Panc1 (cell line): Measurements from ENCODE around the gene WT1. TPM values are rescaled to one million over a fixed set of nuclear protein-coding genes. Genes with fewer than 3 reads are reported as not detected.

Experiments used
- ATAC-seq: fragments of 200-7000 bp; cut with Tn5 transposase; 2 replicates; pipeline ENCODE4 v1.9.1; 2020; ENCODE audit warnings: mild to moderate bottlenecking, moderate library complexity
- BruUV-seq: library from RNA; stranded (reverse); fragments of 400-500 nt; replicated peaks from 2 replicates; lab custom pipeline; 2021; lab: Mats Ljungman, UMichigan
- CTCF ChIA-PET: fragments of 300-600 bp; sonication (Branson Sonifier 250); formaldehyde crosslinking; loops from one replicate; lab custom pipeline; 2022; ENCODE audit warnings: antibody characterized with exemption; lab: Charles Lee
- POLR2A ChIA-PET: fragments of 300-600 bp; sonication (Branson Sonifier 250); formaldehyde crosslinking; loops from one replicate; lab custom pipeline; 2022; ENCODE audit warnings: antibody characterized with exemption; lab: Charles Lee
- DNase-seq: peaks from one replicate; pipeline ENCODE4 v3.0.0-alpha.2; 2010; ENCODE audit warnings: low read depth, low spot score
- H3K27ac ChIP-seq: 2 replicates; pipeline ENCODE4 v1.5.1; 2011; ENCODE audit warnings: mild to moderate bottlenecking, low read length, inconsistent platforms
- H3K27me3 ChIP-seq: fragments of 200-500 bp; sonication (Bioruptor generic); 2 replicates; pipeline ENCODE4 v1.6.0; 2014; ENCODE audit warnings: low read length, inconsistent platforms; ENCODE audit not compliant: control insufficient read depth, insufficient read depth
- H3K36me3 ChIP-seq: fragments of 200-500 bp; sonication (Bioruptor generic); 2 replicates; pipeline ENCODE4 v1.5.1; 2014; ENCODE audit warnings: inconsistent platforms, mild to moderate bottlenecking, low read length, moderate library complexity; ENCODE audit not compliant: control insufficient read depth, insufficient read depth
- H3K4me1 ChIP-seq: 2 replicates; pipeline ENCODE4 v1.5.1; 2011; ENCODE audit warnings: inconsistent platforms, mild to moderate bottlenecking, low read length, moderate library complexity; ENCODE audit not compliant: control insufficient read depth, insufficient read depth
- H3K4me3 ChIP-seq, 2 experiments: 2 replicates each; pipeline ENCODE4 v1.5.1; 2011 to 2012; ENCODE audit warnings: low read depth in 2 of 2, low read length in 2 of 2, mild to moderate bottlenecking in 2 of 2, inconsistent platforms in 1 of 2, moderate library complexity in 1 of 2
- H3K9me3 ChIP-seq: fragments of 200-500 bp; sonication (Bioruptor generic); 2 replicates; pipeline ENCODE4 v1.5.1; 2014; ENCODE audit warnings: low read depth, mild to moderate bottlenecking, inconsistent platforms, low read length, moderate library complexity; ENCODE audit not compliant: control insufficient read depth, insufficient read depth
- CTCF ChIP-seq: fragments of 450-650 bp; IDR thresholded peaks from 2 replicates; pipeline ENCODE4 v1.5.1; 2017; ENCODE audit warnings: mild to moderate bottlenecking
- POLR2AphosphoS5 ChIP-seq: IDR thresholded peaks from 2 replicates; pipeline ENCODE4 v1.6.1; 2012; ENCODE audit warnings: mild to moderate bottlenecking, low read depth, low read length, moderate library complexity
- SIN3A ChIP-seq: IDR thresholded peaks from 2 replicates; pipeline ENCODE4 v1.6.1; 2012; ENCODE audit warnings: low read depth, mild to moderate bottlenecking, low read length, moderate library complexity, borderline replicate concordance; ENCODE audit not compliant: insufficient read depth
- TCF7L2 ChIP-seq: IDR thresholded peaks from 2 replicates; pipeline ENCODE4 v1.6.1; 2011; ENCODE audit warnings: mild to moderate bottlenecking, low read depth, low read length, inconsistent platforms
- in situ Hi-C: cut with HindIII; loops from 2 replicates; pipeline ENCODE4 v1.10.0; 2016; ENCODE audit warnings: low sequenced_read_pairs, low pct_unique_long_range_greater_than_20kb
- intact Hi-C: fragments of 100-400 bp; cut with micrococcal nuclease; formaldehyde crosslinking; loops from one replicate; pipeline ENCODE4 v1.10.0; 2022; ENCODE audit not compliant: unreplicated experiment
- total RNA-seq: library from RNA; stranded (reverse); gene quantifications from one replicate; pipeline ENCODE4 v1.2.1, GENCODE V29; 2021; ENCODE audit not compliant: unreplicated experiment
- TF ChIP-seq, protein P1 (sequence below), 2 experiments: IDR thresholded peaks; 2 replicates each; pipeline ENCODE4 v1.6.1; 2011 to 2012; ENCODE audit warnings: low read depth in 2 of 2, control low read depth in 1 of 2, low read length in 1 of 2, mild to moderate bottlenecking in 1 of 2, moderate library complexity in 1 of 2; ENCODE audit not compliant: insufficient read depth in 1 of 2

WT1 gene
- total RNA-seq, 1 experiment from 2014 or later, result 15.9 TPM

DNA sequence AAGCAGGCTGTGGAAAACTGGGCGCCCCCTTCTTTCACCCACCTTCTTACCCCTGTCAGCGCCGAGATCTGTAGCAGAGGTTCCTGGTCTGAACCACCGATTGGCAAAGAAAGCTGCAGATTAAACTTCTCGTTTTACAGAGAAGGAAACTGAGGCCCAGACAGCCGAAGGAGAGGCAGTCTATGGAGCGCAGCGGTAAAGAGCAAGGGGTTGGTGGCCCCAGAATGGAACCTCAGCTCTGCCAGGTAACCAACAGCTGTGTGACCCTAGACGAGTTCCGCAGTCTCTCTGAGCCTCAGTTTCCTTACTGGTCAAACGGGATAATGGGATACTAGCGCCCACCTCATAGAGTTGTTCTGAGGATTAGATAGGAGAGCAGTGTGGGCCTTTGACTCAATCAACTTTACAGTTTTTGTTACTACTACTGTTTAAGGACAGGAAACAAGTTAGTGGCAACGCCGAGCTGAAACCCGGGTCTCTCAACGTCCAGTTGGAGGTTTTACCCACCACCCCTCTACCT lies 3.1 kb upstream of the WT1 start:
- POLR2A ChIA-PET, result no interaction called here
- CTCF ChIA-PET, result no interaction called here
- no peak for TF ChIP-seq SIN3A
- no peak for TF ChIP-seq POLR2AphosphoS5
- TF ChIP-seq, protein P1, sequence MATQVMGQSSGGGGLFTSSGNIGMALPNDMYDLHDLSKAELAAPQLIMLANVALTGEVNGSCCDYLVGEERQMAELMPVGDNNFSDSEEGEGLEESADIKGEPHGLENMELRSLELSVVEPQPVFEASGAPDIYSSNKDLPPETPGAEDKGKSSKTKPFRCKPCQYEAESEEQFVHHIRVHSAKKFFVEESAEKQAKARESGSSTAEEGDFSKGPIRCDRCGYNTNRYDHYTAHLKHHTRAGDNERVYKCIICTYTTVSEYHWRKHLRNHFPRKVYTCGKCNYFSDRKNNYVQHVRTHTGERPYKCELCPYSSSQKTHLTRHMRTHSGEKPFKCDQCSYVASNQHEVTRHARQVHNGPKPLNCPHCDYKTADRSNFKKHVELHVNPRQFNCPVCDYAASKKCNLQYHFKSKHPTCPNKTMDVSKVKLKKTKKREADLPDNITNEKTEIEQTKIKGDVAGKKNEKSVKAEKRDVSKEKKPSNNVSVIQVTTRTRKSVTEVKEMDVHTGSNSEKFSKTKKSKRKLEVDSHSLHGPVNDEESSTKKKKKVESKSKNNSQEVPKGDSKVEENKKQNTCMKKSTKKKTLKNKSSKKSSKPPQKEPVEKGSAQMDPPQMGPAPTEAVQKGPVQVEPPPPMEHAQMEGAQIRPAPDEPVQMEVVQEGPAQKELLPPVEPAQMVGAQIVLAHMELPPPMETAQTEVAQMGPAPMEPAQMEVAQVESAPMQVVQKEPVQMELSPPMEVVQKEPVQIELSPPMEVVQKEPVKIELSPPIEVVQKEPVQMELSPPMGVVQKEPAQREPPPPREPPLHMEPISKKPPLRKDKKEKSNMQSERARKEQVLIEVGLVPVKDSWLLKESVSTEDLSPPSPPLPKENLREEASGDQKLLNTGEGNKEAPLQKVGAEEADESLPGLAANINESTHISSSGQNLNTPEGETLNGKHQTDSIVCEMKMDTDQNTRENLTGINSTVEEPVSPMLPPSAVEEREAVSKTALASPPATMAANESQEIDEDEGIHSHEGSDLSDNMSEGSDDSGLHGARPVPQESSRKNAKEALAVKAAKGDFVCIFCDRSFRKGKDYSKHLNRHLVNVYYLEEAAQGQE (IDR thresholded peaks at IDR 0.05; ENCODE audit: insufficient read depth in 1 of 2, low read depth in 2 of 2, low read length in 1 of 2), result no peak
- TF ChIP-seq CTCF, result no peak
- no peak for TF ChIP-seq TCF7L2
- H3K4me1 ChIP-seq, result no peaks in the 10 kb centered on the region; the same call in 1 of the 2 replicates
- DNase-seq (no peak), ATAC-seq (no peak)
- no peaks in the 10 kb centered on the region for H3K9me3 ChIP-seq
- BruUV-seq, result no TSS peak
- no peak overlapping the region for H3K27ac ChIP-seq
- no peaks in the 10 kb centered on the region for H3K36me3 ChIP-seq
- intact Hi-C loops (no loop called here), in situ Hi-C loops (no loop called here)
- H3K4me3 ChIP-seq, result no peak overlapping the region
- no peaks in the 10 kb centered on the region for H3K27me3 ChIP-seq

- Histone ChIP-seq H3K4me3 (no peak overlapping the region), H3K4me1 (no peaks in the 10 kb centered on the region; the same call in 1 of the 2 replicates), H3K27ac (no peak overlapping the region), H3K27me3 (no peaks in the 10 kb centered on the region), H3K9me3 (no peaks in the 10 kb centered on the region), H3K36me3 (no peaks in the 10 kb centered on the region)
- TF ChIP-seq CTCF, result no peak
- TF ChIP-seq POLR2AphosphoS5, result no peak
- TF ChIP-seq TCF7L2, result no peak
- TF ChIP-seq, protein P1 (IDR thresholded peaks at IDR 0.05; ENCODE audit: insufficient read depth in 1 of 2, low read depth in 2 of 2, low read length in 1 of 2), result no peak
- no peak for TF ChIP-seq SIN3A
- ChIA-PET CTCF (no interaction called here), POLR2A (no interaction called here)
- intact Hi-C loops, result no loop called here
- ATAC-seq (no peak), DNase-seq (no peak)
- in situ Hi-C loops, result no loop called here
- no TSS peak for BruUV-seq
Observed at GRCh38 chr11:32437495-32438345, 2.4 kb upstream of the WT1 start.
